GM19035 (cell line): ENCODE measurements around the gene PLB1.
A peak's percentile ranks its signal among the peaks of the same experiment; 100 is the strongest.
"Not testable (repeated sequence)": the region's sequence is repeated elsewhere in the genome, so short reads cannot be mapped to it uniquely, and the experiment has no call there.

Experiments
- ATAC-seq: cut with Tn5 transposase; IDR thresholded peaks from one replicate; pipeline ENCODE4 v1.9.1; 2021; ENCODE audit not compliant: unreplicated experiment

The PLB1 gene

DNA sequence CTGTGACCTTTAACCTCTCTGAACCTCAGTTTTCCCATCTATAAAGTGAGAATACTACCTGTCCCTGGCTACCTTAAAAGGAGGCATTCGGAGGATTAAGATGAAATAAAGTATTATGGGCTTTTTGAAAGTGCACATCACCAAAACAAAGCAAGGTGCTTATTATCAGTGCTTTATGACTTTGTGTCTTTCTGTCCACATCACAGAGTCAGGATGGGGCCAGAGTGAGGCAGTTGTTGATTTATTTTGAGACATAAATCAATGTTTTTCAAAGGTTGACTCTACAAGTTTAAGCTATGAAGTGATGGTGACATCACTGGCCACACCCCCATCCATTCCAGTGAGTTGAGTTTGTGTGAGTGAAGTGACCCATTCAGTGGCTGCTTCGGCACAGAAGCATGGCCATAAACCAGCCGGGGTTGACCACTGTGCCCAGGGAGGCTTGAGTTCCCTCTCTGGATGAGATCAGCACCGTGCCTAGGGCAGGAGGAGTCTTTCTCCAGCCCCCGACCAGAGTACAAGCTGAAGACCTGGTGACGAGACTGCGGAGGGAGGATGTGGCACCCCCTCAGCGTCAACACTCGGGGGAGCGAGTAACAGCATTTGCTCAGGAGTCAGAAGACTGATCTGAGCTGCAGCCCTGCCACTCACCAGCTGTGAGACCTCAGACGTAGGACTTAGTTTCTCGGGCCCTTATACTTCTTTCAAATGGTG, 166.8 kb downstream of the PLB1 start:
- ATAC-seq, result no peak

DNA sequence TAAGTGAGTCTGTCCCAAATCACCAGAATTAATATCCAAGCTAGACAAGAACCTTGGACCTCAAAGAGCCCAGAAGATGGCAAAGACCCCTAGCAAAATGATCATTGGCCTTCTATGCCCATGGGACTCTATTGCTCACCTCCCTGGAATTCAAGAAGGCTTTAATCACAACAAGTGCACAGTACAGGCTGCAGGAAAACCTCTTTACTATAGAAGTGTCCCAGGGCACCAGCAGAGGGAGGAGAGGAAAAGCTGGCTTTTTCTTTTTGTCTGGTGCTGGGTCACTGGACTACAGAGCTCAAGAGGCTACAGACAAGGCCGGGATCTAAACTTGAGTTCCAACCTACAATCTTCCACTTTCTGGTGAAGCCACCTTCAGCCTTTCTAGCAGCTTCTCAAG, 167.5 kb downstream of the PLB1 start:
- no peak for ATAC-seq

DNA sequence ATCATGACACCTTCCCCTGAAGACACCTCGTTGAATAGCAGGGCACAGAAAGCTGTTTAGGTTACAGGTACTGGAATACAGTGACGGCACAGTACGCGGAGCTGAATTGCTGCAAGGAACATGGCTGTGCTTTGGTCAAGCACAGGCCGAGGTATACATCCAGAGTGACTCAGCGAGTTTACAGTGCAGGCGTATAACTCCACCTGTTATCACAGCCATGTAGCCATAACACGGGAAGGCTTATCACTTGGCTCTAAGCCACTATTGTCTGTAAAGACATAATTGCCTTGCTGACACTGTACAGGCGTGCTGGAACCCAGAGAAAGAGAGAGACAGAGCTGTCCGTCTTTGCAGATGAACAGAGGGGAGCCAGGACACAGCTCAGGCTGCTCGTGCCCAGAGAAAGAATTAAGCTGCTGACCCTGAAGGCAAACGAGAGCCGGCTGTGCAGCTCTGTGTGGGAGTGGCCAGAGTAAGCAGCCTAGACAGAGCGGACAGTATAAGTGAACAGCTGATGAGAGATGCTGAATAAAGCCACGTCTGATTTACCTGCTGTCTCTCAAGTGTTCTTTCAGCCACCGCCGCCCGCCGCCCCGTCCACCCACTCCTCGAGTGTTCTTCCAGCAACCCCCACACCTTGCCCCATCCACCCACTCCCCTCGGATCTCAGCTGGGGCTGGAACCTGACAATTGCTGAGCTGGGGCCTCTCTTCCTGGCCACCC, 168.4 kb downstream of the PLB1 start:
- ATAC-seq, result no peak

DNA sequence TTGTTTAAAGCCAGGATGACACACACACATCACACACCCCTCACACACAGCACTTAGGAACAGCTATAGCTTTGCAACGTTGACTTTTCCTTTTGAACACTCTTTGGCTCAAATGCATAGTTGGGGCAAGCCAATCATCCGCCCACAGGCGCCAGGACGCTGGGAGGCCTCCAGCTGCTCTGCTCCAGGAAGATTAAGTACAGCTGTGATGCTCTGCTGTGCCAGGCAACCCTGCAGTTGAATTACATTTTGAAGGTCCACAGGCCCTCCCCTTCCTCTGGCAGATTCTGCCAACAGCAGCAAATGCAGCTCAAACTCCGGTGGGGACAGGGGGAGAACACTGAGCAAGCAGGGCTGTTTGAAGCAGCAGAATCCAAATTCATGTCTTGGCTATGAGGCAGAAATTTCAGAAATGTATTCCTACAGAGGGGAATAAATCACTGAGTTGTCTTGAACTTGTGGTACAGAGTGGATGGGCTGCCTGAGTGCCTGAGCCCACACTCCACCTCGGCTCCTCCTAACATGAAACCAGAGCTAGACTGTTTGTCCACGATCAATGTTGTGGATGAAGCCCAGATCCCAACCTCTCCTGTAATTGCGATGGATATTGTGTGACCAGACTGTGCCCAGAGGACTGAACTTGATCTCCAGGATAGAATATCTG, 169.3 kb downstream of the PLB1 start:
- no peak for ATAC-seq

DNA sequence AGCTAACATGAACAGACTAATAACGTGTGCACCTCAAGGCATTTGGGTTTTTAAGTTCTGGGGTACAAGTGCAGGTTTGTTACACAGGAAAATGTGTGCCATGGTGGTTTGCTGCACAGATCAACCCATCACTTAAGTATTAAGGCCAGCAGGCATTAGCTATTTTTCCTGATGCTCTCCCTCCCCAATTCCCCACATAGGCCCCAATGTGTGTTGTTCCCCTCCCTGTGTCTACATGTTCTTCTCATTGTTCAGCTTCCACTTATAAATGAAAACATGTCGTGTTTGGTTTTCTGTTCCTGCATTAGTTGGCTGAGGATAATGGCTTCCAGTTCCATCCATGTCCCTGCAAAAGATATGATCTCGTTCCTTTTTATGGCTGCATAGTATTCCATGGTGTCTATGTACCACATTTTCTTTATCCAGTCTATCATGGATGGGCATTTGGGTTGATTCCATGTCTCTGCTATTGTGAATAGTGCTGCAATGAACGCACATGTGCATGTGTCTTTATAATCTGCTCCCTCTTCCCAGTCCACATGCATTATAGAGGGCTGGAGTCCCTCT, 170.0 kb downstream of the PLB1 start:
- ATAC-seq, result not testable (repeated sequence)

DNA sequence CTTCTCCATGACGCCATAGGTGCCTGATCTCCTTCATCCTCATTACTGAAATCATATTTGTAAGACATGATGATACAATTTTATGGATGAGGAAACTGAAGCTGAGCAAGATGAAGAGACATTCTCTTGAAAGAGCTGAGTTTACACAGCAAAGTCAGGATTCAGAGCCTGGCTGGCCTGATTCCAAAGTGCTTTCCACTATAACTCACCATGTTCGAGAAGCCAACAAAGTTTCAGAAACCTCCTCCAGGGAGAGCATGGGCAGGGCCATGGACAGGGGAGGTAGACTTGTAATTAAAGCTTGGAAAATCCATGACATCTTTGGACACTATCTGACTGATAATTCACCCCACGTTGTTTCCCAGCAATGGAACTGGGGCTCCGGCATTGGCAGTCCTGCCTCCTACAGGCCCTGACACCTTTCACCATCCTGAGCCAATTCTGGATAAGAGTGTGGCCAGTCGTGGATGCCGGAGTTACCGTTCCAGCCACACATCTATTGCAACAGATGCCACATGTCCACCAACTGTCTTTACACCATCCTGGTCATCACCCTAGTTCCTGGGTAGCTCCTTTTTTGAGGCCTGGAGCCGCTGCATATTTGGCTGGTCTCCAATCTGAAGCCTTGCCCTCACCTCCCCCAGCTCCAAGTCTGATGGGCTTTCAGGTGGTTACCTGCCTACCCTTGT, 170.8 kb downstream of the PLB1 start:
- no peak for ATAC-seq

DNA sequence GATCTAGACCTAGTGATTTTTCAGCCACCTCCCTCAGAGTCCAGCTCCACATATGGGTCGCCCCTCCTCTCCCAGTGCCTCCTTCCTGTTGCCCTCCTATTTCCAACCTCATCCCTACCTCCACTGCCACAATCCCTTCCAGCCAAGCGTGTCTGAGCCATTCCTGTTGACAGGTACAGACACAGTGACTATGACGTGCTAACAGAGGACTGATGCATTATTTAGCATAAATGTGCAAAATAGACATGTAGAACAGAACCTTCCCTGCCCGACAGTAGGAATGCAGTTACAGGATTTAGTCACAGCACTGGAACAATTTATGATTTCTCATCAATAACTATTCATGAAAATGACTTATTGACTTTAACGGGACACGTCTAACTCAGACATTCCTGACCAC, 171.4 kb downstream of the PLB1 start:
- no peak for ATAC-seq

DNA sequence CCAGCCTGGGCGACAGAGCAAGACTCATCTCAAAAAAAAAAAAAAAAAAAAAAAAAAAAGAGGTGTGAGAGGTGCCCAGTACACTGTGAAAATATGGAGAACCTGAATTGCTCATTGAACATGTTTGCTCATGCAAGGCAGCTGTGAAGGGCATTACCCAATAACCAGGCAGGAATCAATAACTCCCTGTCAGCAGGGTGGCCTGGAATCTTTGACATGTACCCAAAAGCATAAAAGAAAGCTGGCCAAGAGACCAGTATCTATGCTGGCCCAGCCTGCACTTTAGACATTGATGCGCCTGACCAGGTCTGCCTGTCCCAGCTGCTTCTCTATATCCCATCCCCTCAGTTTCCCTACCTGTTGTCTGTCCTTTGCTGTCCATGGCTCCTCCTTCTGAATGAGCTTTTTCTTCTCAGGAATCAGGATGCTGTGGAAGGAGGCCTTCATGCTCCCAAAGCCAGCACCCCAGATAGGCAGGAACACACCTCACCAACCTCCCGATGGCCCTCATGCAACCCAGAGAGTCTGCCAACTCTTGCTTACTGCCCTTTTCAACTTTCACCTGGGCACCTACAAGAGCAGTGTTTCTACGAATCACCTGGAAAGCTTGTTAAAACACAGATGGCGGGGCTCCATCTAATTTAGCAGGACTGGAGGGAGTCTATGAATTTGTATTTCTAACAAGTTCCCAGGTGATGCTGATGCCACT, 172.4 kb downstream of the PLB1 start:
- no peak for ATAC-seq

DNA sequence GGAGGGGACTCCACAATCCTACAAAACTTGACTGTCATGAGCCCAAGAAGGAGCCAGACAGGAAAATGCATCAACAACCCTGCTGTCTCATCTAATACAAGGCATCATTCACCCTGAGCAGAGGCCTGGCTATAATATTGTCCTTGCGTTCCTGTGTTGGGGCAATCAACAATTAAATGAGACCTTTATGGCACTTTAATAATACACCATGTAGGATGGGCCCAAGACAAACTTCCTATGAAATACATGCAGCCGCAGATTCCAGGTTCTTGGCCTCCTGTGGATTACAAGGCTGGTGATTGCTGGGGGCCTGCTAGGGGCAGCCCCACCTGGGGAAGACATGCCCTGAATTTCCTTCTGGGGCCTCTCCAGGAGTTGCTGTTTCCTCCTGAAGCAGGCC, 173.0 kb downstream of the PLB1 start:
- ATAC-seq, result no peak

DNA sequence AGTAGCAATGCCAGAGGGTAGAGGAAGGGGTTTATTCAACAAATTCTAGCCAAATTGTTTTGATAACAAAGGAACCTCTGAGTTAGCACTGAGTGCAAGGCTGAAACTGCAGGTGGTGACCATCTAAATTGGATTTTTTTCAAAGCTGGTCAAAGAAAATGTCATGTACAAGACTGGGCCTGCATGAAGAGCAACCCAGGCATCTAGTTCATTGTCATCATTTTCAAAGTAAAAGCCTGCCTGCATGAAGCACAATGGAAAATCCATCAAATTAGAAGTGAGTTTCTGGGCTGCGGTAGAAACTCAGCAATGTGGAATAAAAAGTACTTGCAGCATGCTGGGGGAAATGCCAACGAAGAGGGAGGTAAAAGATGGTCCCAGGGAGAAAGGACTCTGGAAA, 175.0 kb downstream of the PLB1 start:
- no peak for ATAC-seq

DNA sequence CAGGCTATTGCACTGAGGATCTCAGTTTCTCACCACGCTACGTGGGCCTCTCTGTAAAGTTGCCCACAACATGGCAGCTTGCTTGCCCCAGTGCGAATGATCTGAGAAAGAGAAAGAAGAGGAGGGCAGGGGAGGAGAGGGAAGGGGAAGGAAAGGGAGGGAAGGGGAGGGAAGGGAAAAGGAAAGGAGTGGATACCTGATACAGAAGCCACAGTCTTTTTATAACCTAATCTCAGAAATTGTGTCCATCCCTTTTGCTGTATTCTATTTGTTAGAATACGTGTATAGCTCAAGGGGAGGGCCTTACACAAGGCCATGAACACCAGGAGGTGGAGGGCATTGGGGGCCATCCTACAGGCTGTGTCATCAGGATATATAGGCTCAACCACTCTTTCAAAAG, 177.5 kb downstream of the PLB1 start:
- ATAC-seq, result no peak

DNA sequence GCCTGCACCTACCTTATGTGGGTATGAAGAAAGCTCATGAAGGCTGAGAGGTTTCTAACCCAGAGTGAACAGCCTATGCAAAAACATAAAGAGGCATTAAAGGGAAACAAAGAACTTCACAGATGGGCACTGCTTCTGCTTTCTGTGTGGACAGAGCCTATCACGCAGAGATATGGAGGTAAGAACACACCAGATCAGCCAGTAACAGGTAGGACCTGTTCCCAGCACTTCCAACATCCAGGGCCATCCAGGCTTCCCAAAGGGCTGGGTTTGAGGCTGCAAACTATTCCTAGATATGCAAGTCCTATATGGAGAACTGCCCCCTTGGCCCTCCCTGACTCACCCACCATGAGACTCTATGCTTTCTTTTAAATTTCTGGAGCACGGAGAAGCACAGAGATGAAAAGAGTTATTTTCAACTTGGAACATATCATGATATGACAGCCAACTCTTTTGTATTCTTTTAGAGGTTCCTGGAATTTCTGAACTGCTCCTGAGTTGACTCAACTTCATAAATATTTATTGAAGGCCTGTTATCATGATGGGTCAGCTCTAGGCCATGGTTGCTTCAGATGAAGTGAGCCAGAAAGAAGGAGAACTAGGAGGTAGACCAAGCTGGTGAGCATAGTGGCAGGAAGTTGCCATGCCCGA, 178.3 kb downstream of the PLB1 start:
- ATAC-seq, result no peak

DNA sequence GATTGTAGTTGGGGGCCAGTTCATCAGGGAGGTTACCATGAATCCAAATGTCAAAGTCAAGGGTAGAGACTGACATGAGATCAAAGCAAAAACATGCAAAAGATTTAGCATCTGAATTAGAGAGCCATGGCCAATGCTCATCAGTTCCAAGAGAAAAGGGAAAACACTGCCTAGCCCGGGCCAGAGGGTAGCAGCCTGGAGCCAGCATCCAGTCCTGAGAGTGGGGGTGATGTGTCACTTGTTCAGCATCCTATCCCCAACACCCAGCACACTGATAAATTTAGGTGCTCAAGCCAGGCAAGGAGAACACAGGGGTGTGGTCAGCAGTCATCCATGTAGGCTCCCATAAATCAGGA, 178.8 kb downstream of the PLB1 start:
- no peak for ATAC-seq

DNA sequence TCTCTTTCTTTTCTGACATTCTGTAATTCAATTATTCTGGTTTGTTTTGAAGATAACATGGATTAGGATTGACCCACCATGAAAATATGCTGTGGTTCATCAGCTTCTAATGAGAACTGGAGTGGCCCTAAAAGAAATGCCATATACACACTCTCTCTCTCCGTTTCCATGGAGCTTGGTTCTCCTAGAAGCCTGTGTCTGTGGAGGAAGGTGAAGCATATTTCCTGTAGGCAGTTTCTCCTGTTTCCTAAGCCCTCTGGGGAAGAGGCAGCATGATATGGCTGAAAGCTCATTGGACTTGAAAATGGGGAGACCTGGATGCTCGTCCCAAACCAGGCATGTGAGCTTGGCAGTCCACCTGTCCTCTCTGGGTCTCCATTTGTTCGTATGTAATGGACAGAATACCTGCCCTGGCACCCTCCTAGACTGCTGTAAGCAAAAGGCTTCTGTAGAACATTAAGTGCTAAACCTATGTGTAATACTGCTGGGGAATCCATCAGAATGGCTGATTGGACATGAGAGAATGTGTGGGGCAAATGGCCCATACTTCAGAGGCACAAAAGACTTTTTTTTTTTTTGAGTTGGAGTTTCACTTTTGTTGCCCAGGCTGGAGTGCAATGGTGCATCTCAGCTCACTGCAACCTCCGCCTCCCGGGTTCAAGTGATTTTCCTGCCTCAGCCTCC, 180.4 kb downstream of the PLB1 start:
- no peak for ATAC-seq

DNA sequence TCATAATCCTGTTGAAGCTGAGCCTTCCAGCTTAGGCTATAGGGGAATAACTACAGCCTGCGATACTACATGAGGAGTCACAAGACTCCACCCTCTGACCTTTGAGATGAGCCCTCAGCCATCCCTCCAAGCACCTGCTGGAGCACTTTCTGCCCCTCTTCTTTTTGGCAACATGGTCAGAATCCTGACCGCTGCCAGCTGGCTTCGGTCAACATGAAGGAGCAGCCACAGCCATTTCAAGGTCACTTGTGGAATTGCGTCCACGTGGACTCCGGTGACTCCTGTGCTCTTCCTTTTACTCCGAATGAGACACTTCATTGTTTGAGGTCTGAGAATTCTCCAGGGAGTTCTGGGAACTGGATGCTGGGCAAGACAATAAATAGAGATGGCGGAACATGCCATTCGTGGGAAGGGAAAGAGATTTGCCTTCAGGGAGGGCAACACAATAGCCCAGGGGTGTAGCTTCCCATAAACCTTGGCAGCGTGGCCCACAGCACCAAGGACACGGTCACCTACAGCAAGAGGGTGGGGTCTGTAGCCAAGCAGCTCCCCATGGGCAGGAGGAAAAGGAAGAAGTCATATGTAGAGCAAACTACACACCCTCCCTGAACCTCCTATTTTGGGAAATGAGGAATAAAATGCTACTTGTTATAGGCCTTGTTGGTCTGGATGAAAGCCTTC, 182.5 kb downstream of the PLB1 start:
- no peak for ATAC-seq

DNA sequence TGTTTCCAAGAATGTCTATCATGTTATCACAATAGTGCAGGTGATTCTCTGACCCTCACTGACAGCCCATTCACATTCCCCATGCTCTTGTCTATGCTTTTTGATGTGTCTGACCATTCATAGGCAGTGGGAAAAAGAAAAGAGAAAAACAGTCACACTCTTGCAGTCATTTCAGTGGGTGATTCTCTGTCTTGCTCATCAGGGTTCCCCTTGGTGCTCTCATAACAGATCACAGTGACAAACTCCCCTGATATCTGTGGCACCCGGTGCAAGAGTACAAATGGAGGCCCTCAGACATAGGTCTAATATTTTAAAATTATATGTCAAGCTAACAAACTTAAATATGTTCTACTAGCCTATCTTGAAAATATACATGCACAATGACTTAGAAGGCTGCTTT, 183.1 kb downstream of the PLB1 start:
- ATAC-seq, result no peak

DNA sequence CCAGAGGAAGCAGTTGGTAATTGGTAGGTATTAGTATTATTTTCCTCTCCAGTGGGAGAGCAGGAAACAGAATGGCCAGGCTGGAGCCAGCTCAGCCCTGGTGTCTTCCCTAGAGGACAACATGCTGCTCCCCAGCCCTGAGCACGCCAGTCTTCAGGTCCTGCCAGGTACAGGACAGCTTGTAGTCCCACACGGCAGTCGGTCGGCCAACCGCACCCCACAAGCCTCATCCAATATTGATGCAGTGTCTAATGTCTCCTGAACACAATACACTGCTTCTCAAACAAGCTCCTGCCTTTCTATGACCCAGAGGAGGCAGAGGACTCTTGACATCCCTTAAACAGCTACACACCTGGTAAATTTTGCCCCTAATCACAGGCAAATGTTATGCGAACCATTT, 184.8 kb downstream of the PLB1 start:
- no peak for ATAC-seq

DNA sequence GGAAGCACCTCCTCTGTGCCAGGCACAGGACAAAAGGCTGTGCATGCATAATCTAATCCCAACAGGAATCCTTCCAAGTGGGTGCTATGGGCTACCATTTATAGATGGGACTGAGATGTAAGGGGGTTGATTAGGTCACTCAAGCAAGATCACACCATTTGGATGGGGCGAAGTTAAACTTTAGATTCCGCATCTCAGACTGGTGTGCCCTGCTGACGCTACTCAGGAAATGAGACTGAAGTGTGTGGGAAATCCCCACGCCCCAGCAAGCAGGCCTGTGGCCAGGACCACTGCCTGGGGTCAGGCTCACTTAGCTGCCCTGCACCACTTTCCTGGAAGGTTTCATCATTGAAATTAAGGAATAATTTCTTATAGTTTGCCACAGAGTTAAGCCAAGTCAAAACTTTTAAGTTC, 185.3 kb downstream of the PLB1 start:
- ATAC-seq, result peak; percentile 96

DNA sequence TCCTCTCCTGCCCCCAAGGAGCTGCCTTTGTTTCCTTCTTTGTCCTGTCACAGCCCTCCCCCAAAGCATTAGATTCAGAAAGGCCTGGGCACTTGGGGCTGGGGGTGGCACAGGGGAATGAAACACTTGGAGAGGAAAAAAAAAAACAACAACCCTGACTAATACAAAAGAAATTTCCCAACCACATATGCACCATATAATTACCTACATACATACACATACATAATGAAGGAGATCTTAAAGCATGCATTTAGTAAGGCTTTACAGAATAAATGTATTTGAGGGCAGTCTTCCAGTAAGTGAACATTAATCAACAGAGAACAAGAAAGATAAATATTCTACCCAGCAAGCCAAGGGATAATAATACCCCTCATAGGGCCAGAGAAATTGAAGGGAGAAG, 185.7 kb downstream of the PLB1 start:
- ATAC-seq, result peak; percentile 10
